ENCODE data around the gene DOK1. TPM values are rescaled to one million over a fixed set of nuclear protein-coding genes. Genes with fewer than 3 reads are reported as not detected.
A peak's percentile ranks its signal among the peaks of the same experiment; 100 is the strongest.

DOK1 gene
- total and polyA plus RNA-seq, 7 donors, result 16.1 to 24.9 (median 18.2) TPM

- WGBS, 2 donors, result 88 to 90% methylated on average over 14 of the region's 14 CpGs
- DNase-seq, result no peak
- H3K4me3 ChIP-seq, result peak overlapping the region in 1 of 4 donors; percentile 66
- no peaks in the 10 kb centered on the region for H3K9me3 ChIP-seq
- H3K36me3 ChIP-seq, result no peaks in the 10 kb centered on the region
- H3K27me3 ChIP-seq, result no peaks in the 10 kb centered on the region
- intact Hi-C loops (cut with DNase I), result no loop called here
- TF ChIP-seq EP300 (IDR thresholded peaks at IDR 0.05), result no peak
- no peak for TF ChIP-seq POLR2AphosphoS5 (IDR thresholded peaks at IDR 0.05)
- no peak for TF ChIP-seq CTCF (IDR thresholded peaks at IDR 0.05)
- no peak for TF ChIP-seq POLR2A (IDR thresholded peaks at IDR 0.05)
- H3K4me1 ChIP-seq, result peaks cover 0 to 20% (median 14%) of the 10 kb centered on the region in 4 donors
- H3K27ac ChIP-seq, result peak overlapping the region in 3 of 4 donors; percentile 88 to 92 (median 90)
Observed at GRCh38 chr2:74556159-74556558, 1.6 kb downstream of the DOK1 start.

GRCh38 chr2:74556831-74557370 is 2.4 kb downstream of the DOK1 start:
- no peaks in the 10 kb centered on the region for H3K9me3 ChIP-seq
- H3K27ac ChIP-seq, result no peak overlapping the region
- TF ChIP-seq POLR2AphosphoS5 (IDR thresholded peaks at IDR 0.05) (no peak), EP300 (IDR thresholded peaks at IDR 0.05) (no peak), CTCF (IDR thresholded peaks at IDR 0.05) (no peak), POLR2A (IDR thresholded peaks at IDR 0.05) (no peak)
- peaks cover 0 to 20% (median 14%) of the 10 kb centered on the region in 4 donors for H3K4me1 ChIP-seq
- H3K4me3 ChIP-seq, result no peak overlapping the region
- intact Hi-C loops (cut with DNase I), result no loop called here
- DNase-seq, result no peak
- peaks cover 0 to 6% (median 0%) of the 10 kb centered on the region in 3 donors for H3K27me3 ChIP-seq
- 93 to 94% methylated on average over 6 of the region's 6 CpGs for WGBS, 2 donors
- no peaks in the 10 kb centered on the region for H3K36me3 ChIP-seq

- no peaks in the 10 kb centered on the region for H3K9me3 ChIP-seq
- TF ChIP-seq EP300 (IDR thresholded peaks at IDR 0.05), result no peak
- TF ChIP-seq POLR2AphosphoS5 (IDR thresholded peaks at IDR 0.05), result no peak
- no peak for TF ChIP-seq CTCF (IDR thresholded peaks at IDR 0.05)
- TF ChIP-seq POLR2A (IDR thresholded peaks at IDR 0.05), result no peak
- H3K4me1 ChIP-seq, result peaks cover 0 to 13% (median 7%) of the 10 kb centered on the region in 4 donors
- WGBS, 2 donors, result 32 to 68% methylated on average over 7 of the region's 7 CpGs
- H3K36me3 ChIP-seq, result no peaks in the 10 kb centered on the region
- intact Hi-C loops (cut with DNase I), result no loop called here
- no peak for DNase-seq
- no peak overlapping the region for H3K4me3 ChIP-seq
- peaks cover 0 to 8% (median 0%) of the 10 kb centered on the region in 3 donors for H3K27me3 ChIP-seq
- no peak overlapping the region for H3K27ac ChIP-seq
Observed at GRCh38 chr2:74558284-74559230, 4.0 kb downstream of the DOK1 start.

GRCh38 chr2:74559912-74560311 is 5.4 kb downstream of the DOK1 start:
- no peaks in the 10 kb centered on the region for H3K9me3 ChIP-seq
- H3K27ac ChIP-seq, result no peak overlapping the region
- TF ChIP-seq CTCF (IDR thresholded peaks at IDR 0.05), result no peak
- TF ChIP-seq POLR2AphosphoS5 (IDR thresholded peaks at IDR 0.05), result no peak
- TF ChIP-seq POLR2A (IDR thresholded peaks at IDR 0.05), result no peak
- H3K4me3 ChIP-seq, result no peak overlapping the region
- H3K36me3 ChIP-seq, result no peaks in the 10 kb centered on the region
- intact Hi-C loops (cut with DNase I), result no loop called here
- DNase-seq, result no peak
- peaks cover 0 to 8% (median 0%) of the 10 kb centered on the region in 3 donors for H3K27me3 ChIP-seq
- WGBS, 2 donors, result 18 to 54% methylated on average over 5 of the region's 5 CpGs
- H3K4me1 ChIP-seq, result peaks cover 0 to 11% (median 5%) of the 10 kb centered on the region in 4 donors
